CD14-positive monocyte (primary cell): ENCODE measurements around the gene SETD5. TPM values are rescaled to one million over a fixed set of nuclear protein-coding genes. Genes with fewer than 3 reads are reported as not detected.

Experiments used
- DNase-seq, 3 donors: peaks; one replicate each; pipeline ENCODE4 v3.0.0-alpha.2; 2011 to 2022
- H2AFZ ChIP-seq: 2 replicates; pipeline ENCODE4 v1.6.0; 2012; ENCODE audit warnings: mild to moderate bottlenecking, low read depth, low read length, inconsistent platforms; ENCODE audit not compliant: insufficient read depth, poor library complexity, severe bottlenecking
- H3K27ac ChIP-seq, 2 donors: 1 replicate in 1 of 2; 2 replicates in 1 of 2; pipeline ENCODE4 v1.5.1; 2012 to 2013; ENCODE audit warnings: low read length in 2 of 2, control low read depth in 1 of 2, inconsistent platforms in 1 of 2, low read depth in 1 of 2, mild to moderate bottlenecking in 1 of 2
- H3K27me3 ChIP-seq, 2 donors: one replicate each; pipeline versions ENCODE4 v1.6.0 to v1.6.1; 2011 to 2013; ENCODE audit warnings: low read length in 2 of 2; ENCODE audit not compliant: control insufficient read depth in 2 of 2, insufficient read depth in 2 of 2
- H3K36me3 ChIP-seq, 2 donors: replicated peaks in 1 of 2; 1 replicate in 1 of 2; 2 replicates in 1 of 2; pipeline versions ENCODE4 v1.5.1 to v1.6.1; 2012 to 2013; ENCODE audit warnings: low read length in 2 of 2, control low read depth in 1 of 2, inconsistent platforms in 1 of 2, mild to moderate bottlenecking in 1 of 2; ENCODE audit not compliant: insufficient read depth in 2 of 2, control insufficient read depth in 1 of 2
- H3K4me1 ChIP-seq, 2 donors: 1 replicate in 1 of 2; 2 replicates in 1 of 2; pipeline versions ENCODE4 v1.5.1 to v1.6.1; 2012 to 2013; ENCODE audit warnings: low read length in 2 of 2, control low read depth in 1 of 2, inconsistent platforms in 1 of 2, mild to moderate bottlenecking in 1 of 2, moderate library complexity in 1 of 2; ENCODE audit not compliant: insufficient read depth in 2 of 2, control insufficient read depth in 1 of 2
- H3K4me2 ChIP-seq: replicated peaks from 2 replicates; pipeline ENCODE3; 2012; ENCODE audit warnings: low read length, moderate library complexity, mild to moderate bottlenecking; ENCODE audit not compliant: poor library complexity, severe bottlenecking; ENCODE audit errors: extremely low read depth
- H3K4me3 ChIP-seq, 3 experiments: fragments of 200-600 bp in 1 of 3; sonication (generic) in 1 of 3; replicated peaks in 1 of 3; 1 replicate in 2 of 3; 2 replicates in 1 of 3; pipeline ENCODE4 v1.5.1; 2011 to 2013; ENCODE audit warnings: low read length in 3 of 3, mild to moderate bottlenecking in 3 of 3, control low read depth in 2 of 3, low read depth in 2 of 3, inconsistent platforms in 1 of 3, moderate library complexity in 1 of 3
- H3K79me2 ChIP-seq: 2 replicates; pipeline ENCODE4 v1.6.0; 2012; ENCODE audit warnings: mild to moderate bottlenecking, control low read depth, inconsistent platforms, low read length, moderate library complexity; ENCODE audit not compliant: insufficient read depth
- H3K9ac ChIP-seq: 2 replicates; pipeline ENCODE4 v1.6.0; 2017; ENCODE audit warnings: low read length, mild to moderate bottlenecking; ENCODE audit not compliant: insufficient read depth, poor library complexity, severe bottlenecking
- H3K9me3 ChIP-seq, 2 donors: replicated peaks in 1 of 2; 1 replicate in 1 of 2; 2 replicates in 1 of 2; pipeline versions ENCODE4 v1.5.1 to v1.6.1; 2012 to 2013; ENCODE audit warnings: low read length in 2 of 2, control low read depth in 1 of 2; ENCODE audit not compliant: control insufficient read depth in 1 of 2, insufficient read depth in 1 of 2
- H4K20me1 ChIP-seq: 2 replicates; pipeline ENCODE4 v1.6.0; 2012; ENCODE audit warnings: mild to moderate bottlenecking, low read length, control low read depth, moderate library complexity; ENCODE audit not compliant: insufficient read depth
- H3K27ac Mint-ChIP-seq, 7 donors: one replicate each; pipeline ENCODE4 v1.8.0; 2020; ENCODE audit warnings: mild to moderate bottlenecking in 7 of 7, mixed read lengths in 7 of 7, moderate library complexity in 6 of 7, inconsistent platforms in 2 of 7
- H3K27me3 Mint-ChIP-seq, 3 donors: one replicate each; pipeline ENCODE4 v1.8.0; 2021 to 2022; ENCODE audit warnings: low read depth in 3 of 3, mild to moderate bottlenecking in 3 of 3, mixed read lengths in 3 of 3, moderate library complexity in 3 of 3, inconsistent platforms in 1 of 3
- H3K36me3 Mint-ChIP-seq, 2 donors: one replicate each; pipeline ENCODE4 v1.8.0; 2020; ENCODE audit warnings: mixed read lengths in 2 of 2, inconsistent platforms in 1 of 2, mild to moderate bottlenecking in 1 of 2
- H3K4me1 Mint-ChIP-seq: one replicate; pipeline ENCODE4 v1.8.0; 2020; ENCODE audit warnings: mild to moderate bottlenecking, mixed read lengths
- H3K4me3 Mint-ChIP-seq, 2 donors: one replicate each; pipeline ENCODE4 v1.8.0; 2020; ENCODE audit warnings: mild to moderate bottlenecking in 2 of 2, mixed read lengths in 2 of 2, moderate library complexity in 1 of 2
- H3K9me3 Mint-ChIP-seq, 7 donors: one replicate each; pipeline ENCODE4 v1.8.0; 2020 to 2022; ENCODE audit warnings: mixed read lengths in 7 of 7, mild to moderate bottlenecking in 6 of 7, moderate library complexity in 6 of 7, inconsistent platforms in 2 of 7
- CTCF ChIP-seq: fragments of 200-600 bp; IDR thresholded peaks from one replicate; pipeline ENCODE4 v1.8.0; 2022; ENCODE audit warnings: antibody characterized with exemption, mild to moderate bottlenecking
- WGBS: methylation state at CpG from one replicate; pipeline ENCODE4 v1.1.5; 2013; ENCODE audit warnings: missing lambda C conversion rate; ENCODE audit not compliant: insufficient coverage; 5-methylcytosine and 5-hydroxymethylcytosine counted together
- intact Hi-C, 2 donors: fragments of 100-400 bp; cut with micrococcal nuclease; formaldehyde crosslinking; loops; one replicate each; pipeline versions ENCODE4 v1.15.0 to v1.15.1; 2023
- polyA plus RNA-seq, 3 donors: library from polyadenylated mRNA; depleted of rRNA in 1 of 3; unstranded in 2 of 3; stranded (reverse) in 1 of 3; fragments of 300-500 nt in 2 of 3; fragments of >200 nt in 1 of 3; fragmentation: Illumina TruSeq in 2 of 3; gene quantifications; 1 replicate in 2 of 3; 2 replicates in 1 of 3; pipeline ENCODE4 v1.2.3, GENCODE V29; 2012 to 2021

Gene SETD5
- polyA plus RNA-seq, 3 donors = 4.1 to 51.5 (median 13.7) TPM

DNA sequence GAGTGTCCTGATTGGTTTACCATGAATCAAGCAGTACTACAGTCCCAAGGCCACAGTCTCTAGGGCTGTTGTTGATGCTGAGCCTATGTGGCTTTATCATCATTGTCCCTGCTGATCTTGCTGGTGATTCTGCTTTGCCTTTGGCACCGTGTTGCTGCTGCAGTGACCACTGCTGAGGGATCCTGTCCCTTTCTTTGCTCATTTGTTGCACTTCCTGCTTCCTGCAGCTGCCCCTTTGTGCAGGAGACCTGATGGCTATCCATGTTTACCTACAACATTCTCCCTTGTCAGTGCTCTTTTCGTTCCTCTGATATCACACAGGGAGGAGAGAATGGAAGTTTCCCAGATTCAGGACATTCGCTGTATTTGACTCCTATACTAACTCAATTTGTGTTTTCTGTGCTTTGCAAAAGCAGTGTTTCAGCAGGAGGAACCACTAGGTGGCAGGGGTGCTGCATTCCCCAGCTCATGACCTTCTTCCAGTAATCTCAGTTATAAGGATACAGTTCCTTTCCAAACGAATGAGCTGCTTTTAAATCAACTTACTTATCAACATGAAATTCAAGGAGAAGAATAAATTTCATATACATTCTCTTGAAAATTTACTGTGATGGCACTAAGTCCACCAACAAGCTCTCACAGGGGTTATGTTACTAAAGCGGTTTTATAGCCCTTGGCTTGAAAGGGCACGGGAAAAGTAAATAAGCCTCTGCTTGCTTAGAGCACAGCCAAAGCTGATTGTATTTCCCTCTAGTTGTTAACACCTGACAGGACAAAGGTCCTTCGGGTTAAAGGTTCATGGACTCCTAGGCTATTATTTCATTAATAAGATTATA is 44.3 kb upstream of the SETD5 start:
- DNase-seq = peak; percentile 51 to 72 (median 58)
- no peaks in the 10 kb centered on the region for H3K9me3 Mint-ChIP-seq
- no peak overlapping the region for H3K4me3 ChIP-seq
- no peak overlapping the region for H3K9ac ChIP-seq
- H3K4me2 ChIP-seq = peak overlapping the region; percentile 7
- H3K79me2 ChIP-seq = no peaks in the 10 kb centered on the region
- H3K27ac Mint-ChIP-seq = no peak overlapping the region
- peaks cover 21% of the 10 kb centered on the region for H3K4me1 Mint-ChIP-seq
- intact Hi-C loops = loop anchor here (2.0 to 5.0 kb wide), 2 partner anchors 69 to 70 kb away; no protein-coding TSS in a partner anchor
- no peaks in the 10 kb centered on the region for H3K36me3 ChIP-seq
- no peaks in the 10 kb centered on the region for H3K9me3 ChIP-seq
- H3K4me3 Mint-ChIP-seq = peak overlapping the region in 1 of 2 donors; percentile 56
- H4K20me1 ChIP-seq = no peaks in the 10 kb centered on the region
- peak; percentile 92 for TF ChIP-seq CTCF
- no peaks in the 10 kb centered on the region for H3K27me3 ChIP-seq
- no peaks in the 10 kb centered on the region for H3K36me3 Mint-ChIP-seq
- H3K4me1 ChIP-seq = peaks cover 12 to 13% of the 10 kb centered on the region in 2 donors
- peaks cover 0 to 1% (median 1%) of the 10 kb centered on the region in 3 donors for H3K27me3 Mint-ChIP-seq
- H3K27ac ChIP-seq = no peak overlapping the region
- peak overlapping the region; percentile 65 for H2AFZ ChIP-seq
- WGBS = 0% methylated on average over 1 of the region's 7 CpGs

- intact Hi-C loops = loop anchor here (5.0 kb wide), 1 partner anchor 35 kb away; the partner anchor contains the start of gene SETD5 (in 2 of the 2)
- TF ChIP-seq CTCF = no peak
- no peak for DNase-seq
- H4K20me1 ChIP-seq = no peaks in the 10 kb centered on the region
- peak overlapping the region in 1 of 2 donors; percentile 94 for H3K4me3 Mint-ChIP-seq
- 93% methylated on average over 2 of the region's 5 CpGs for WGBS
- H3K27me3 ChIP-seq = no peaks in the 10 kb centered on the region
- H3K4me3 ChIP-seq = peak overlapping the region in 1 of 3 experiments; percentile 92
- peaks cover 2 to 6% (median 5%) of the 10 kb centered on the region in 3 donors for H3K27me3 Mint-ChIP-seq
- H3K79me2 ChIP-seq = peaks cover 13% of the 10 kb centered on the region
- no peaks in the 10 kb centered on the region for H3K9me3 ChIP-seq
- H3K27ac ChIP-seq = peak overlapping the region; percentile 98 to 100
- H3K4me2 ChIP-seq = peak overlapping the region; percentile 82
- H3K36me3 ChIP-seq = peaks cover 18 to 21% of the 10 kb centered on the region in 2 donors
- H3K4me1 Mint-ChIP-seq = peaks cover 8% of the 10 kb centered on the region
- H3K9me3 Mint-ChIP-seq = peaks cover 0 to 3% (median 0%) of the 10 kb centered on the region in 7 donors
- peak overlapping the region; percentile 98 to 100 (median 99) for H3K27ac Mint-ChIP-seq
- peaks cover 21 to 22% of the 10 kb centered on the region in 2 donors for H3K36me3 Mint-ChIP-seq
- H3K9ac ChIP-seq = peak overlapping the region; percentile 91
- peak overlapping the region; percentile 91 for H2AFZ ChIP-seq
- H3K4me1 ChIP-seq = peaks cover 13 to 15% of the 10 kb centered on the region in 2 donors
Measured at GRCh38 chr3:9361691-9362388, 35.6 kb upstream of the SETD5 start.
